ENCODE results near the gene ERC2.

The ERC2 gene

DNA sequence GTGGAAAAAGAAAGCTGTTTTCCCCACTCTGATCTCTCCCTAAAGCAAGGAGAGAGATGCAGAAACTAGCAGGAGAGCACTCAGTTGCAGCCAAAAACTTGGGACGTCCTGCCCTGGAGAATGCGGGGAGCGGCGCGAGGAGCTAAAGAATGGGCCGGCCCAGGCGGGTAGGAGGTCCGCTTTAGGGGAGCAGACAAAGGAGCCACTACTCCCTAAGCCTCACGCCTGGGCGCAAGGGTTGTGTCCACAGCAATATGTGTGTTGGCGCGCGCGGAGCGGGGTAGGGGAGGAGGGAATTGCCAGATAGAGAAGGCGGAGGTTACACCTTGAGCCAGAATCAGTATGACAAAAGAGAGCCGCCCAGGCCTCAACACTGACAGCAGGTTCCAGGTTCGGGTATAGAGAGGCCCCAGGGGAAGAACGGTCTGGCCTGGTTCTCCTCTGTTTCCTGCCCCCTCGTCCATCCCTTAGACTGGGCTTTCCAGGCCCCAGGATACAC, 984.0 kb downstream of the ERC2 start:
- no peak for TF ChIP-seq CTCF (conservative IDR thresholded peaks at IDR 0.05; ENCODE audit: low read length)

DNA sequence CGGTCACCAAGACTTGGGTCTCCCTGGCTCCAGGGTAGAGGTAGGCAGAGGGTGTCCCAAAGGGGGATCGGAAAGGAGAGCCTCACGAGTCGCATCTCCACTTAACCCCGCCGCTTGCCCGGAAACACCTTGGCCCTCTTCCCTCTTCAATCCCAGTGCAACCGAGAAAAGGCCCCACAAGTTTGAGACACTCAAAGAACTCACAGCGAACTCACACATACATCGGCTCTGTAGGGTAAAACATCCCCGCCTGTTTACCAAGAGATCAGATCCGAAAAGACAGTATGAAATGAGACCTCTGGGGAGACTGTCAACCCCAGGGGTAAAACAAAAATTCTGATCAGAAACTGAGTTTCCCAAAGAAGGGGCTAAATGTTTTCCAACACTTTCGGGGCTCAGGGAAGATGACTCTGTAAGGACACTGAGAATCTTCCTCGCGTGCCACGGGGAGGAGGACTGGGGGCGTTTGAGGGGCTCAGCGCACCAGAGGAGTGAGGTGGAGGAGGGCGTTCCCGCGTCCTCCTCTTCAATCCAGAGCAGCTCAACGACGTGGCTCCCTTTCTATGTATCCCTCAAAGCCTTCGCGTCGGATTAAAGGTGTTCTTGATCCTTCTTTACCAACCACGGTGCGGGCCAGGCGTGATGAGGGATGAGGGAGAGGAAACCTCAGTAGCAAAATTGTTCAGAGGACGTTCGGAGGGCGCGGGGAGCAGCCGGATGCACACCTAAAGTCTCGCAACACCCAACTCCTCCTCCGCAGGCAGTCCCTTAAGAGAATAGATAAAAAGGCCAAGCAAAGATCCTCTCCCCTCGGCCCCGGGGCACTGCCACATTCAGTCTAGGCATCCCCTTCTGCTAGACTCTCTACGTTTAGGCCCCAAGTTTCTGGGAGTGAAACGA, 984.8 kb downstream of the ERC2 start:
- no peak for DNase-seq (ENCODE audit: low read depth)
- H3K4me3 ChIP-seq (ENCODE audit: low read length): peak overlapping the region; percentile 98
- TF ChIP-seq CTCF (conservative IDR thresholded peaks at IDR 0.05; ENCODE audit: low read length): no peak

More for the DNA sequence above, 984.0 kb downstream of the ERC2 start:
- DNase-seq (ENCODE audit: low read depth): no peak
- H3K4me3 ChIP-seq (ENCODE audit: low read length): peak overlapping the region; percentile 98

- peak overlapping the region; percentile 98 for H3K4me3 ChIP-seq (ENCODE audit: low read length)
- peak; percentile 64 for DNase-seq (ENCODE audit: low read depth)
- TF ChIP-seq CTCF (conservative IDR thresholded peaks at IDR 0.05; ENCODE audit: low read length): no peak
Observed at GRCh38 chr3:55482496-55483195, 985.6 kb downstream of the ERC2 start.

GRCh38 chr3:55481744-55482495, 986.3 kb downstream of the ERC2 start:
- TF ChIP-seq CTCF (conservative IDR thresholded peaks at IDR 0.05; ENCODE audit: low read length): peak; percentile 32
- H3K4me3 ChIP-seq (ENCODE audit: low read length): peak overlapping the region; percentile 98
- peak; percentile 78 for DNase-seq (ENCODE audit: low read depth)

GRCh38 chr3:55480911-55481743, 987.1 kb downstream of the ERC2 start:
- TF ChIP-seq CTCF (conservative IDR thresholded peaks at IDR 0.05; ENCODE audit: low read length): peak; percentile 4; the same call in 1 of the 2 replicates
- DNase-seq (ENCODE audit: low read depth): peak; percentile 94
- H3K4me3 ChIP-seq (ENCODE audit: low read length): peak overlapping the region; percentile 98
